Measurements from ENCODE around the gene SLC30A5. TPM values are rescaled to one million over a fixed set of nuclear protein-coding genes. Genes with fewer than 3 reads are reported as not detected.

The SLC30A5 gene
- total and polyA plus RNA-seq, 12 donors, result 17.9 to 36.7 (median 31.7) TPM

DNA sequence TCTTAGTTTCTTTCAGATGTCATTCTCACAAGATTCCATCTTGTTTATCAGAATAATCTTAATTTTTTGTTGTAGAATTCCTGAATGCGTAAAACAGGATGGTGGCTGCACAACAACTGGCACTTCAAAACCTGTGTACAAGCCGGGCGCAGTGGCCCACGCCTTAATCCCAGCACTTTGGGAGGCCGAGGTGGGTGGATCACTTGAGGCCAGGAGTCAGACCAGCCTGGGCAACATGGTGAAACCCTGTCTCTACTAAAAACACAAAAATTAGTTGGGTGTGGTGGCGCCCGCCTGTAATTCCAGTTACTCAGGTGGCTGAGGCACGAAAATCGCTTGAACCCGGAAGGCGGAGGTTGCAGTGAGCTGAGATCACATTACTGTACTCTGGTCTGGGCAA lies 62.6 kb downstream of the SLC30A5 start:
- H3K4me3 ChIP-seq, result no peak overlapping the region
- H3K27ac ChIP-seq, result no peak overlapping the region
- no peaks in the 10 kb centered on the region for H3K9me3 ChIP-seq
- DNase-seq (no peak), ATAC-seq (no peak)
- H3K4me1 ChIP-seq, result no peaks in the 10 kb centered on the region
- intact Hi-C loops (cut with DNase I), result no loop called here
- no peaks in the 10 kb centered on the region for H3K36me3 ChIP-seq
- TF ChIP-seq CTCF (IDR thresholded peaks at IDR 0.05), result no peak
- no peaks in the 10 kb centered on the region for H3K27me3 ChIP-seq
- WGBS, 2 donors, result 95 to 98% methylated on average over 11 of the region's 11 CpGs

GRCh38 chr5:69158039-69158438 lies 64.2 kb downstream of the SLC30A5 start:
- 94% methylated on average over 3 of the region's 3 CpGs for WGBS, 2 donors
- ATAC-seq (no peak), DNase-seq (no peak)
- Histone ChIP-seq H3K9me3 (peaks cover 0 to 3% (median 0%) of the 10 kb centered on the region in 11 donors), H3K36me3 (no peaks in the 10 kb centered on the region), H3K4me3 (no peak overlapping the region), H3K27ac (no peak overlapping the region), H3K4me1 (no peaks in the 10 kb centered on the region), H3K27me3 (no peaks in the 10 kb centered on the region)
- intact Hi-C loops (cut with DNase I), result no loop called here
- TF ChIP-seq CTCF (IDR thresholded peaks at IDR 0.05), result no peak

DNA sequence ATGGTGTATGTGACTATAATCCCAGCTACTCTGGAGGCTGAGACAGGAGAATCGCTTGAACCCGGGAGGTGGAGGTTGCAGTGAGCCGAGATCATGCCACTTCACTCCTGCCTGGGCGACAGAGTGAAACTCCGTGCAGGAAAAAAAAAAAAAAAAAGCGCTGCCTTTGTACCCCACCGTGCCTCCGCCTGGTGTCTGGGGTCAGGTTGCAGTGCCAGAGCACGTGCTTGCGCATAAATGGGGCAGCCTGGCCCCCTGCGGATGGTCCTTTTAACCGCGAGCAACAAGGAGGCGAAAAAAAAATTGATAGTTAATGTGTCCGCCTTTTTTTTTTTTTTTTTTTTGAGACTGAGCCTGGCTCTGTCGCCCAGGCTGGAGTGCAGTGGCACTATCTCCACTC lies 66.8 kb downstream of the SLC30A5 start:
- intact Hi-C loops (cut with DNase I), result loop anchor here in 4 of 10 donors (10.0 kb wide), 4 partner anchors 46 to 174 kb away; partner anchors contain the start of genes CCDC125 (in 1 of the 4) and CDK7 (in 1 of the 4)

DNA sequence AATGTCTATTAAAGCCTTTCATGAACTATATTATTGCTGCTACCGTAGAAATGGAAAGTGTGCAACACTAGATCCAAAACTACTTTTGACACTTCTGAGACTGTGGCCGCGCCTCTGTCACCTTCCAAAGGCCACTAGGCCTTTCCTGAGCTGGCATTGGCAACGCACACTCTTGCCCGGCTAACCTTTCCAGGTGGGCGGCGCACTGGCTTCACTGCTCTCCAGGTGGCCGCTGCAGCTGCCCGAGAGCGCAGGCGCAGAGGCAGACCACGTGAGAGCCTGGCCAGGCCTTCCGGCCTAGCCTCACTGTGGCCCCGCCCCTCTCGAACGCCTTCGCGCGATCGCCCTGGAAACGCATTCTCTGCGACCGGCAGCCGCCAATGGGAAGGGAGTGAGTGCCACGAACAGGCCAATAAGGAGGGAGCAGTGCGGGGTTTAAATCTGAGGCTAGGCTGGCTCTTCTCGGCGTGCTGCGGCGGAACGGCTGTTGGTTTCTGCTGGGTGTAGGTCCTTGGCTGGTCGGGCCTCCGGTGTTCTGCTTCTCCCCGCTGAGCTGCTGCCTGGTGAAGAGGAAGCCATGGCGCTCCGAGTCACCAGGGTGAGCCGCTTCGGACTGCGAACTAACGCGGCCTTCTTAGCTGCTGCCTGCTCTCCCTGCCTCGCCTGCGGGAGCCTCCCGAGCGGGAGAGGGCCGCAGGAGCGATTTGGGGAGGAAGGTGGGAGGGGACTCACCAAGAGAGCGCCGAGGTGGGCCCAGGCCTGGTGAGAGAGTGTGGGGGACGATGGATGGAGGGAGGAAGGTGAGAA lies 73.1 kb downstream of the SLC30A5 start, which contains the start of gene CCNB1:
TSS of gene CCNB1 (plus strand) at position 465 of the 807 bp plus-strand sequence. CDS start at position 578, 113 bp downstream.
- intact Hi-C loops (cut with DNase I), result loop anchor here in 5 of 10 donors (2.0 to 10.0 kb wide), 8 partner anchors 22 to 168 kb away; partner anchors contain the start of genes CCDC125 (in 2 of the 5), CDK7 (in 2 of the 5) and CENPH (in 1 of the 5)

More for the DNA sequence above, 66.8 kb downstream of the SLC30A5 start:
- 86 to 89% methylated on average over 16 of the region's 16 CpGs for WGBS, 2 donors
- ATAC-seq, result no peak
- Histone ChIP-seq H3K27me3 (no peaks in the 10 kb centered on the region), H3K9me3 (peaks cover 0 to 3% (median 0%) of the 10 kb centered on the region in 11 donors), H3K36me3 (no peaks in the 10 kb centered on the region), H3K4me3 (no peak overlapping the region), H3K4me1 (no peaks in the 10 kb centered on the region), H3K27ac (no peak overlapping the region)
- no peak for TF ChIP-seq CTCF (IDR thresholded peaks at IDR 0.05)
- DNase-seq, result no peak

More for the DNA sequence above, 73.1 kb downstream of the SLC30A5 start, which contains the start of gene CCNB1:
- ATAC-seq (peak; percentile 100), DNase-seq (peak; percentile 97 to 98)
- peak within 1 kb of the TSS; percentile 47 to 82 (median 68) for H3K4me3 ChIP-seq
- TF ChIP-seq CTCF (IDR thresholded peaks at IDR 0.05), result peak in 1 of 9 donors; percentile 28
- peak within 1 kb of the TSS in 6 of 10 donors; percentile 23 to 67 (median 48) for H3K27ac ChIP-seq
- 1 to 2% methylated on average over 49 to 50 of the region's 50 CpGs for WGBS, 2 donors
- no peaks in the 10 kb centered on the region for H3K27me3 ChIP-seq
- H3K36me3 ChIP-seq, result peaks cover 0 to 15% (median 0%) of the 10 kb centered on the region in 9 donors
- peaks cover 3 to 24% (median 10%) of the 10 kb centered on the region in 9 donors for H3K4me1 ChIP-seq
- H3K9me3 ChIP-seq, result peaks cover 0 to 3% (median 0%) of the 10 kb centered on the region in 11 donors

Measured in heart right ventricle (tissue), 16 donors.